ENCODE results near the gene PYROXD2. TPM values are rescaled to one million over a fixed set of nuclear protein-coding genes. Genes with fewer than 3 reads are reported as not detected.
"Not testable (repeated sequence)": the region's sequence is repeated elsewhere in the genome, so short reads cannot be mapped to it uniquely, and the experiment has no call there.

Gene PYROXD2
- total RNA-seq, 1 donor from 2014 or later: 7.3 TPM

GRCh38 chr10:98370831-98371820 is 43.9 kb downstream of the PYROXD2 start:
- DNase-seq (ENCODE audit: low read depth): no peak

GRCh38 chr10:98369801-98370200 is 45.2 kb downstream of the PYROXD2 start:
- no peak for DNase-seq (ENCODE audit: low read depth)

- no peak for DNase-seq (ENCODE audit: low read depth)
Measured at GRCh38 chr10:98368644-98369043, 46.3 kb downstream of the PYROXD2 start.

GRCh38 chr10:98367604-98368451 is 47.2 kb downstream of the PYROXD2 start:
- no peak for DNase-seq (ENCODE audit: low read depth)

GRCh38 chr10:98366062-98366530 is 48.9 kb downstream of the PYROXD2 start:
- DNase-seq (ENCODE audit: low read depth): no peak

GRCh38 chr10:98365406-98366061 is 49.4 kb downstream of the PYROXD2 start:
- DNase-seq (ENCODE audit: low read depth): no peak

- DNase-seq (ENCODE audit: low read depth): no peak
Measured at GRCh38 chr10:98364432-98365102, 50.4 kb downstream of the PYROXD2 start.

- DNase-seq (ENCODE audit: low read depth): no peak
Measured at GRCh38 chr10:98363220-98363619, 51.8 kb downstream of the PYROXD2 start.

GRCh38 chr10:98361131-98362025 is 53.6 kb downstream of the PYROXD2 start:
- DNase-seq (ENCODE audit: low read depth): peak; percentile 98

GRCh38 chr10:98357194-98357822 is 57.7 kb downstream of the PYROXD2 start:
- DNase-seq (ENCODE audit: low read depth): peak; percentile 76

- no peak for DNase-seq (ENCODE audit: low read depth)
Measured at GRCh38 chr10:98354491-98354890, 60.5 kb downstream of the PYROXD2 start.

- DNase-seq (ENCODE audit: low read depth): no peak
Measured at GRCh38 chr10:98353170-98353569, 61.8 kb downstream of the PYROXD2 start.

- no peak for DNase-seq (ENCODE audit: low read depth)
Measured at GRCh38 chr10:98351831-98352402, 63.1 kb downstream of the PYROXD2 start.

- peak; percentile 93 for DNase-seq (ENCODE audit: low read depth)
Measured at GRCh38 chr10:98349508-98349922, 65.5 kb downstream of the PYROXD2 start.

- no peak for DNase-seq (ENCODE audit: low read depth)
Measured at GRCh38 chr10:98346847-98347246, 68.1 kb downstream of the PYROXD2 start.

GRCh38 chr10:98344589-98345038 is 70.4 kb downstream of the PYROXD2 start:
- peak; percentile 76 for DNase-seq (ENCODE audit: low read depth)

GRCh38 chr10:98341701-98342100 is 73.3 kb downstream of the PYROXD2 start:
- not testable (repeated sequence) for DNase-seq (ENCODE audit: low read depth)

GRCh38 chr10:98340940-98341310 is 74.1 kb downstream of the PYROXD2 start:
- peak; percentile 48 for DNase-seq (ENCODE audit: low read depth)

All from myocyte (in vitro differentiated cells).